ENCODE results near the gene FADS6. TPM values are rescaled to one million over a fixed set of nuclear protein-coding genes. Genes with fewer than 3 reads are reported as not detected.

The FADS6 gene
- total RNA-seq, 4 donors from 2014 or later: 0.22 TPM; not detected in 3

- no peak for TF ChIP-seq CTCF (IDR thresholded peaks at IDR 0.05; ENCODE audit: low read depth)
Measured at GRCh38 chr17:74833501-74834377, 59.7 kb downstream of the FADS6 start.

DNA sequence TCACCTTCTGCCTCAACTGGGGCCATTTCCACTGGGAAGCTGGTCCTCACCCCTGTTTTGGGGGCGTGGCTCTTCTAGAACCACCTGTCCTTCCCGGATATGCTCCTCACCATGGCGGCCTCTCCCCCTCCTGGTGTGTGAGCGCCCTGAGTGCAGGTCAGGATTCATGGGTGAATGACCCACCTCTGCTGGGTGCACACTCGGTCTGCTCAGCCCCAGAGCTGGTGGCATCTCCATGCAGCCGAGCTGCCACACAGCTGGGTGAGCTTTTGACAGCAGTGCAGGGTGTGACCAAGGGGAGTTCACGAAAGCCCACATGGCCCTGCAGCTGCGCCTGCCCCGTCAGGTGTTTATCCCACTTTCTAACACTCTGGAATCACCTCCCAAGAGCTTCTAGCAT lies 61.0 kb downstream of the FADS6 start:
- TF ChIP-seq CTCF (IDR thresholded peaks at IDR 0.05; ENCODE audit: low read depth): no peak

GRCh38 chr17:74831444-74832146 lies 61.8 kb downstream of the FADS6 start:
- TF ChIP-seq CTCF (IDR thresholded peaks at IDR 0.05; ENCODE audit: low read depth): no peak

GRCh38 chr17:74830861-74831260 lies 62.6 kb downstream of the FADS6 start:
- no peak for TF ChIP-seq CTCF (IDR thresholded peaks at IDR 0.05; ENCODE audit: low read depth)

- no peak for TF ChIP-seq CTCF (IDR thresholded peaks at IDR 0.05; ENCODE audit: low read depth)
Measured at GRCh38 chr17:74827800-74828199, 65.6 kb downstream of the FADS6 start.

Other genes starting within 250 kb of the FADS6 start
- 1 to 10 TPM in 2 of 4 donors, under 1 TPM in 1, not detected in 1; 0.98 to 6.8 (median 1.1) TPM for gene CD300LF, start 180.7 kb downstream of the FADS6 start, total RNA-seq
- 1 to 10 TPM in 3 of 4 donors, not detected in 1; 1.0 to 2.4 (median 1.9) TPM for gene RAB37, start 156.4 kb downstream of the FADS6 start, total RNA-seq
- gene NHERF1, start 145.0 kb downstream of the FADS6 start, total RNA-seq: 10 to 100 TPM; 10.3 to 26.2 (median 15.1) TPM
- gene NAT9, start 117.3 kb downstream of the FADS6 start, total RNA-seq: 10 to 100 TPM; 12.4 to 20.0 (median 18.3) TPM
- under 1 TPM; 0.17 to 0.38 (median 0.27) TPM for gene GRIN2C, start 33.7 kb downstream of the FADS6 start, total RNA-seq
- 1 to 10 TPM; 1.1 to 8.3 (median 6.0) TPM for gene FDXR, start 20.6 kb downstream of the FADS6 start, total RNA-seq
- gene USH1G, start 29.6 kb upstream of the FADS6 start, total RNA-seq: not detected
- under 1 TPM in 1 of 4 donors, not detected in 3; 0.44 TPM for gene OTOP2, start 30.6 kb upstream of the FADS6 start, total RNA-seq
- gene OTOP3, start 42.3 kb upstream of the FADS6 start, total RNA-seq: not detected
- gene HID1, start 79.1 kb upstream of the FADS6 start, total RNA-seq: 10 to 100 TPM in 1 of 4 donors, 1 to 10 TPM in 3; 3.2 to 16.6 (median 3.6) TPM
- 1 to 10 TPM; 5.1 to 8.5 (median 5.9) TPM for gene CDR2L, start 94.0 kb upstream of the FADS6 start, total RNA-seq
- 10 to 100 TPM; 34.8 to 53.5 (median 45.1) TPM for gene MRPL58, start 119.0 kb upstream of the FADS6 start, total RNA-seq
- gene ATP5PD, start 153.3 kb upstream of the FADS6 start, total RNA-seq: 100 to 1,000 TPM; 236 to 509 (median 283) TPM
- gene KCTD2, start 153.6 kb upstream of the FADS6 start, total RNA-seq: 10 to 100 TPM; 18.9 to 30.8 (median 24.2) TPM
- 10 to 100 TPM; 11.7 to 30.0 (median 13.2) TPM for gene SLC16A5, start 194.3 kb upstream of the FADS6 start, total RNA-seq
- gene ARMC7, start 216.3 kb upstream of the FADS6 start, total RNA-seq: 1 to 10 TPM; 3.1 to 7.0 (median 6.1) TPM
- gene NT5C, start 238.1 kb upstream of the FADS6 start, total RNA-seq: 10 to 100 TPM; 35.4 to 92.3 (median 69.9) TPM

Data from subcutaneous adipose tissue (tissue), 4 donors.